Neutrophil (primary cell): ENCODE data around the gene CREB3L1.
A peak's percentile ranks its signal among the peaks of the same experiment; 100 is the strongest.

Experiments
- H3K27ac ChIP-seq: fragments of 200-600 bp; sonication (generic); 2 replicates; pipeline ENCODE4 v1.5.1; 2016; ENCODE audit warnings: mild to moderate bottlenecking, moderate library complexity
- H3K27me3 ChIP-seq: fragments of 200-600 bp; sonication (generic); 2 replicates; pipeline ENCODE4 v1.6.0; 2016; ENCODE audit warnings: mild to moderate bottlenecking
- H3K36me3 ChIP-seq: fragments of 200-600 bp; sonication (generic); 2 replicates; pipeline ENCODE4 v1.5.1; 2017
- H3K4me1 ChIP-seq, 2 experiments: fragments of 200-600 bp in 1 of 2; sonication (generic) in 1 of 2; 1 replicate in 1 of 2; 2 replicates in 1 of 2; pipeline versions ENCODE4 v1.5.1 to v1.6.1; 2013 to 2016; ENCODE audit warnings: low read depth in 1 of 2, low read length in 1 of 2, mild to moderate bottlenecking in 1 of 2, moderate library complexity in 1 of 2; ENCODE audit not compliant: control insufficient read depth in 1 of 2, insufficient read depth in 1 of 2
- H3K4me3 ChIP-seq, 2 experiments: fragments of 200-600 bp in 1 of 2; sonication (generic) in 1 of 2; 1 replicate in 1 of 2; 2 replicates in 1 of 2; pipeline ENCODE4 v1.5.1; 2013 to 2016; ENCODE audit warnings: low read depth in 1 of 2, low read length in 1 of 2, mild to moderate bottlenecking in 1 of 2, moderate library complexity in 1 of 2
- H3K9me3 ChIP-seq: fragments of 200-600 bp; sonication (generic); 2 replicates; pipeline ENCODE4 v1.5.1; 2016
- CTCF ChIP-seq: fragments of 200-600 bp; sonication (generic); IDR thresholded peaks from 2 replicates; pipeline ENCODE4 v1.5.1; 2016; ENCODE audit warnings: antibody characterized with exemption

CREB3L1 gene

GRCh38 chr11:46321757-46322156 is 44.3 kb downstream of the CREB3L1 start:
- H3K27me3 ChIP-seq: no peaks in the 10 kb centered on the region
- H3K4me3 ChIP-seq: peak overlapping the region; percentile 20 to 35
- no peaks in the 10 kb centered on the region for H3K36me3 ChIP-seq
- H3K4me1 ChIP-seq: peaks cover 74 to 82% of the 10 kb centered on the region in 2 experiments
- H3K9me3 ChIP-seq: no peaks in the 10 kb centered on the region
- peak overlapping the region; percentile 86 for H3K27ac ChIP-seq
- TF ChIP-seq CTCF: no peak

DNA sequence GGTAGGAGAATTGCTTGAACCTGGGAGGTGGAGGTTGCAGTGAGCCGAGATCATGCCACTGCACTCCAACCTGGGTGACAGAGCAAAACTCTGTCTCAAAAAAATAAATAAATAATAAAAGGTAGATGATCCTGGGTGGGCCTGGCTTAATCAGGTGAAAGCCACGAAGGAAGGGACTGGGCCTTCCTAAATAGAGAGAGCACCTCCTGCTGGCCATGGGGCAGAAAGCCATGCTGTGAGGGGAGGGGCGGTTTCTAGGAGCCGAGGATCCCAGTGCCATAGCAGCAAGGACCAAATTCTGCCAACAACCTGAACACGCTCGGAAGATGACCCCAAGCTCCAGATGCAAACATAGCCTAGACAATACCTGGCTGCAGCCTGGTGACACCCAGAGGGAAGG is 45.3 kb downstream of the CREB3L1 start:
- Histone ChIP-seq H3K4me3 (peak overlapping the region in 1 of 2 experiments; percentile 20), H3K4me1 (peaks cover 77 to 82% of the 10 kb centered on the region in 2 experiments), H3K27ac (no peak overlapping the region), H3K27me3 (no peaks in the 10 kb centered on the region), H3K36me3 (no peaks in the 10 kb centered on the region), H3K9me3 (no peaks in the 10 kb centered on the region)
- TF ChIP-seq CTCF: peak; percentile 39

- H3K27ac ChIP-seq: peak overlapping the region; percentile 7
- H3K36me3 ChIP-seq: no peaks in the 10 kb centered on the region
- H3K4me1 ChIP-seq: peaks cover 44 to 60% of the 10 kb centered on the region in 2 experiments
- H3K9me3 ChIP-seq: no peaks in the 10 kb centered on the region
- H3K4me3 ChIP-seq: no peak overlapping the region
- no peak for TF ChIP-seq CTCF
- peaks cover 28% of the 10 kb centered on the region for H3K27me3 ChIP-seq
These were observed 49.5 kb downstream of the CREB3L1 start for GRCh38 chr11:46326813-46327416.

- no peak overlapping the region for H3K27ac ChIP-seq
- no peak overlapping the region for H3K4me3 ChIP-seq
- H3K9me3 ChIP-seq: no peaks in the 10 kb centered on the region
- peaks cover 42 to 59% of the 10 kb centered on the region in 2 experiments for H3K4me1 ChIP-seq
- peaks cover 37% of the 10 kb centered on the region for H3K27me3 ChIP-seq
- H3K36me3 ChIP-seq: no peaks in the 10 kb centered on the region
- no peak for TF ChIP-seq CTCF
These were observed 50.4 kb downstream of the CREB3L1 start for GRCh38 chr11:46327829-46328228.

DNA sequence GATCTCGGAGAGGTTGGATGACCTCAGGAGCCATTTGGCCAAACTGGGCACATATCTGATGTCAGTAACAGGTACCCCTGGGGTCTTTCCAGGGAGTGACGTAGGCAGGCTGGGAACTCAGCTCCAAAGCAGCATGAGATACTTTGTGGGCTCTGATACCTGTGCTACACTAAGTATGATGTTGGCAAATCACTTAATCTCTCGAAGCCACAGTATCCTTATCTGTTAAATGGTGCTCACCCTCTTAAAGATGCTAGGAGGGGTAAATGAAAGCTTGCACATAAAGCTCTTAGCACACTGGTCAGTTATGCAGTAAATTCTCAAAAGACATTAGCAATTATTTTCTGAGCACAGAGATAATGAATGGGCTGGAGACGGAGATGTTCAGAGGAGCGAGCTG is 52.7 kb downstream of the CREB3L1 start:
- Histone ChIP-seq H3K36me3 (no peaks in the 10 kb centered on the region), H3K4me3 (no peak overlapping the region), H3K27ac (no peak overlapping the region), H3K4me1 (peaks cover 52 to 67% of the 10 kb centered on the region in 2 experiments), H3K27me3 (peaks cover 52% of the 10 kb centered on the region), H3K9me3 (no peaks in the 10 kb centered on the region)
- no peak for TF ChIP-seq CTCF
